Measurements from ENCODE around the gene DDX20.
"Not testable (repeated sequence)": the region's sequence is repeated elsewhere in the genome, so short reads cannot be mapped to it uniquely, and the experiment has no call there.

The DDX20 gene

DNA sequence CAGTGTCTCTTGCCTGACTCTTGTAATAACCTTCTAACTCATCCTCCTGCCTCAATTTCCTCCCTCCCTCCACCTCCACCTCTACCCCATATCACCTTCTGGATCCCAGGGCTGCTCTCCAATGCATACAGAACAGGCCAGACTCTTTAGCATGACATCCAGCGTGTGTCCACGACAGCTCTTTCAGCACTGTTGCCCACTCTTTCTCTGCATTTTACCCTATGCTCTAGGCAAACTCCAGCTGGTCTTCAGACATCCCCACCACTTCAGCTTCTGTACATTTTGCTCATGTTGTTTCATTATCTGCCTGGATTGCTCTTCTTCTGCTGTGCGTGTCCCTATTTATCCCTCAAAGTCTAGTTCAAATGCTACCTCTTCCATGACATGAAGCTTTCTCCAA, 21.3 kb upstream of the DDX20 start:
- no peak for DNase-seq

DNA sequence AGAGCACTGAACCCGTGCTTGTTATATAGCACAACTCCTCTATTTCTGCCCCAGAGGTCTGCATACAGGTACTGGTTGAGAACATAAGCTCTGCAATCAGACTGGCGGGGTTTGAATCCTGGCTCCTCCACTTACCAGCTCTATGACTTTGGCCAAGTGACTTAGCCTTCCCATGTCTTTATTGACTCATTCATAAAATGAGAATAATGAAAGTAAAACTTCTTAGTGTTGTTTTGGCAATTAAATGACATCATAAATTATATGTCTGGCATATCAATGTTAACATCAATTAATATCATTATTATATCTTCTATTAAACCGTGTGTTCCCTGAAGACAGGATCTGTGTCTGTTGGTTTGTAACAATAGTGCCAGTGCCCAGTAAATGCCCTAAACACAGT, 20.8 kb upstream of the DDX20 start:
- no peak for DNase-seq

DNA sequence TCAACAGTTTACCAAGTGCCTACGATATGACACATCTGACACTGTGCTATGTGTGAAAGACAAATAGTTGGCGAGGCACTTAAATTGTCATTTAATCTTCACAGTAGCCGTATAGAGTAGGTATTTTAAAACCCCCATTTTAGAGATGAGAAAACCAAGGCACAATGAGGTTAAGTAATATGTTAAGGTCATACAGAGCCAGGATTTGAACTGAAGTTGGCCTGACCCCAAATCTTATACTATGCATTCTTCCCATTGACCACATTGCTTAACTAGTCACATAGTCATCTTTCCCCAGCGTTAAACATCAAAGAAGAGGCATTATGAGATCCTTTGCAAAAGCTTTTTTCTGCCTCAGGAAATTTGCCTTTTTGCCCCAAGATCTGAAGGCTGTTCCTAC, 20.4 kb upstream of the DDX20 start:
- no peak for DNase-seq

DNA sequence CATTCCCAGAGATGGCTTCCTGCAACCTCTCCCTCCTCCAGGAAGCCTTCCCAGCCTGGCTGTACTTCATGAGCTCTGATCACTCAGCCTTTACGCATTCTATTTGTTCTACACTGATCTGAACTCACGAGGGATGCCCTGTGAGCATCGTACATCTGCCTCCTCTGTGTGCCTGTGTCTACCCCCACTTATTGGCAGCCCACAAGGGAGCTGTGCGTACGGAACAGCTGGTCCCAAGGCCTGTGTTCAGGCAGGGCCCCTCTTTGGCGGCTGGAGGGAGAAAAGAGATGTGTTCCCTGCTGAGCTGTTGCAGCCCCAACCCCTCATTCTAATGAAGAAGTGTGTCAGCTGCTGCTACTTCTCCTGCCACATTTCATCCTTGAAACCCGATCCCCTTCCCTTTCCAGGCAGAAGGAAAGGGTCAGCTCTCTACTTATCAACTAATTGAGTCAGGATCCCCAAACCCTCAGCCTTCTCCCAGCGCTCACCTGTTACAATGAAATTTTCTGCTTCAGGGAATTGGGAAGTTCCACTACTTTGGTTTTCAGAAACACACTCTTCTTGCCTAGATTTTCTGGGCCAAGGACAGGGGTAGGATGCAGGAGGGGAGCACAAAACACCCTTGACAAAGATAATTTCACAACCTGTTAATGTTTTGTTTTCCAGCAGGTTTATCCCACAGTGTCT, 19.7 kb upstream of the DDX20 start:
- no peak for DNase-seq

DNA sequence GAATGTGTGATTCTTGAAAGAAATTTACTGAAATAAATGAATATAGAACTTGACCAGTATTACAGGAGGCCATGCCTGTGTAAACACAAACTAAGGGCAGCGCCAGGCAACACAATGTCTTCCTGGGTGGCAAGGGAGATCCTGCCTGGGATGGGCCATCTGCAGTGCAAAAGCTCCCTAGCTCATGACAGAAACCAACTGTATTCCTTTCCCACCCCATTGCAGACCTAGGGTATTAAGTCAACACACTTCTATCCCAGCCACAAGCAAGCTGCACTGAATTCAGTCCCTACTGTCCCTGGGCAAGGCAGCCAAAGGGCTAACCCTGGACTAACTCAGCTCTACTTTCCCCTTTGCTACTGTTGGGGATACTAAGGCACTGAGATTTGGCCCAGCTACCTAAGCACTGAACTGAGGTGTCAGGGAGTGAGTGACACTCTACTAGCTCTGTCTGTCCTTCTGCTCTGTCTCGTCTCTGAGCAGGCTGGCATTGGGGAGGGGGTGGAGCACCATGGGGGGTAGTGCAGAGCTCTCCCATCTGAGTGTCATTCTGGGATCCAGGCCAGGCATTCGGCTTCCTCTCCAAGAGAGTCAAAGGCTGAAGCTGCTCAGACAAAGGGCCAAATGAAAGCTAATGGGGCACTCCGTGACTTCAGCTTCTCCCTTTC, 19.0 kb upstream of the DDX20 start:
- no peak for DNase-seq

DNA sequence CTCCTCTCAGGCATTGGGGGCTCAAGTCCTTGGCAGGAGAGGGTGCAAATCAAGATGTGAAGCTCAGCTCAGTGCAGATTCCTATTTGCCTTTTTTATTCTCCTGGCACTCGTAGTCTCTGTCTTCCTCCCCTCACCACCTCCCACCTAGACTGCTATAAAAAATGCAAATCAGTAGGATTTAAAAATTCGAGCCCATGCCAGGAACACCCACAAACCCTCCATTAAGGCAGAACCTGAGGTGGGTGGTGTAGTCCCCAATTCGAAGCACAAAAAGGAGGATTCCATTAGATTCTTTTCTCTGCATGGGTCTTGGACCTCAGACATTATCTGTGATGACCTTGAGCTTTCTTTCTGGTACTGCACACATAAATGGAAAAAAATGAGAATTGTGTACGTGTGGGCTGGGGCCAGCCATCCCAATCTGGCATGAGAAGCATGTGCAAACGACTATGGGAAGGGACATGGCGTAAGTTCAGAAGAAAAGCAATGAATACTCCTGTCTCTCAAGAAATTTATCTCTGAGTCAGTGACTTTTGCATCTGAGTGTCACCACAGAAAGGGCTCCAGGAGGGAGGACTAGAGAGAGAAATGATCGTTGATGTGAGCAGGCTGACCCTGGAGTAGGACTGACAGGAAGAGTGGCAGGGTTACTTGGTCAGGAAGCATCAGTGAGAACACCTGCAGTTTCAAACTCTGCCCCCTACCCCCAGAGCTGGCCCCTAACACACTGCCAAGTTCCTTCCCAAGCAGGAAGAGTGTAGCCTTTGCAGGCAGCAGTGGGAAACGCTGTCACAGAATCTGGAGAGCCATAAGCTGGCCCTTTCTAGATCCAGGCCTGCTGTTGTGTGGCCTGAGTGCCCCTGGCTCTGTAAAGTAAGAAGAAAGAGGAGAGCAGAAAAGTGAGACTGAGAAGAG, 18.2 kb upstream of the DDX20 start:
- DNase-seq: no peak

DNA sequence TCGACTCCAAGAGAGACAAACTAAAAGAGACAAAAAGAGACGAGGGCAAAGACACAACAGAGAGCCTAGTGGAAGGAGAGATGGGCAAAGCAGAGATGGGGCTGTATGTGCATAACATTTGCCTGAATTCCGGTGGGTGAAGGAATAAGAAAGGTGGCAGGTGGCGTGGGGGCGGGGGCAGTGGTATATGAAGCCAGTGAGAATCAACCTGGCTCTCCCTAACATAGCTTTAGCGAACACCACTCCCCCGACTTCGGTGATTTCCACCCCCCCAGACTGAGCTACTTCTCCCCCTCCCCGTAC, 17.6 kb upstream of the DDX20 start:
- no peak for DNase-seq

DNA sequence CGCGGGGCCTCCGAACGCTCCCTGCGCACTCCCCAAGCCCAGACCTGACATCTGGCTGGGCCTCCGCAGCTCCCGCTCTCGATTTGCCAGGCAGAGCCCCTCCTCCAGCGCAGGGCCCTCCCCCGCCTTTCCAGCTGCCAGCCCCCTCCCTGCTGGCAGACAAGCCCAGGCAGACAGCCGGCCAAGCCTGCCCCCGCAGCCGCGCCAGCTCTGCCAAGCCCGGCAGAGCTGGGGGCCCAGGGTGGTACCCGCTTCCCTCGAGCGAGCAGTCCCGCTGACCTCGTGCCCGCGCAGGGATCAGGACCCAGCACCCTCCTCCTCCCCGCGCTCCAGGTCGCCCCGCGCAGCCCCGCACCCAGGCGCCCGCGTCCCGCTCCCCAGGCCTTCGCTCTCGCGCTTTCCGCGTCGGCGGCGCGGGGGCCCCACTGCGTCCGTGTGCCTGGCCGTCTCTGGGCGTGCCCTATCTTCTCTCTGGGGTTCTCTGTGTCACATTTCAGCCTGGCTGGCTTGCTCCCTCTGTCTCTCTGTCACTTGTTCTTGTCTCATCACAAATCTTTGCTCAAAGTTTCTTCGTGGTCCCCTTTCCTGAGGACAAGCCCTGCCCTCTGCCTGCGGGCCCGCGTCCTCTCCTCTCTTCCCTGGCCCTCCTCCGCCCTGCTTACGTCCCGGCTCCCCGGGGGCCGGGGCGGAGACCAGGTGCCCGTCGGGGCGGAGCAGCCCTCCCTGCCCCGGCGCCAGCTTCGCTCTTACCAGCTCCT, 17.1 kb upstream of the DDX20 start:
- peak in 1 of 2 donors; percentile 24 for DNase-seq

DNA sequence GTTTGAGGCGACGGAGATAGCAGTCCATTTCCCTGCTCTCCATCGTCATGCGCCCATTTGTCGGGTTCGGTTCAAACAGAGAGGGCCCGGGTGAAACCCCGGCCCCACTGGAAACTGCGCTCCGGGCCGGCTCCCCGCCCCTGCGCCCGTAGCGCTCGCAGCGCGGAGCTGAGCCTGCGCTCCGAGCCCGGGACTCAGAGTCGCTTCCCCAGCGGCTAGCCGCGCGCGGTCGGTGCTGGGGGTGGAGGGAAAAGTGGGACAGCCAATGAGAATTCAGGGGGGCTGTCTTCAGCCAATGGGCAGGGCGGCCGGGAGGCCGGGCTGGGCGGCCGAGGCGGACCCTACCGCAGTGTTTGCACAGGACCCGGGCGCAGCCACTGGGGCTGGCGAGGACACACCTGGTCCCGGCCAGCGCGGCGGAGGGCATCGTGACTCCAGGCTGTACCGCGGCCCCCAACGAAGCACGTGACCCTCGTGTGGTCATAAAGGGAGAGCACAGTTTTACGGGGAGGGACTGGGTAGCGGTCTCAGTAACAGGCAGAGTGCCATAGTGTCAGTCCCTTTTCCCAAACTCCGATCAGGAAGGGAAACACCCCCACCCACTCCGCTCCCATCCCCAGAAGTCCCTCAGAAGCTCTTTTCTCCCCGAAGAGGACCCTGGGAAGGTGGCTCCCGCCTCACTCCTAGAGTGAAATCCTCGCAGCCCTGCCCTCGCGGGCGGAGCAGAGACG, 16.3 kb upstream of the DDX20 start, which contains the start of gene INKA2:
INKA2 (minus strand) TSS at position 202 of the 731 bp plus-strand sequence; CDS start at position 49, 153 bp downstream.
- peak; percentile 74 to 75 for DNase-seq

DNA sequence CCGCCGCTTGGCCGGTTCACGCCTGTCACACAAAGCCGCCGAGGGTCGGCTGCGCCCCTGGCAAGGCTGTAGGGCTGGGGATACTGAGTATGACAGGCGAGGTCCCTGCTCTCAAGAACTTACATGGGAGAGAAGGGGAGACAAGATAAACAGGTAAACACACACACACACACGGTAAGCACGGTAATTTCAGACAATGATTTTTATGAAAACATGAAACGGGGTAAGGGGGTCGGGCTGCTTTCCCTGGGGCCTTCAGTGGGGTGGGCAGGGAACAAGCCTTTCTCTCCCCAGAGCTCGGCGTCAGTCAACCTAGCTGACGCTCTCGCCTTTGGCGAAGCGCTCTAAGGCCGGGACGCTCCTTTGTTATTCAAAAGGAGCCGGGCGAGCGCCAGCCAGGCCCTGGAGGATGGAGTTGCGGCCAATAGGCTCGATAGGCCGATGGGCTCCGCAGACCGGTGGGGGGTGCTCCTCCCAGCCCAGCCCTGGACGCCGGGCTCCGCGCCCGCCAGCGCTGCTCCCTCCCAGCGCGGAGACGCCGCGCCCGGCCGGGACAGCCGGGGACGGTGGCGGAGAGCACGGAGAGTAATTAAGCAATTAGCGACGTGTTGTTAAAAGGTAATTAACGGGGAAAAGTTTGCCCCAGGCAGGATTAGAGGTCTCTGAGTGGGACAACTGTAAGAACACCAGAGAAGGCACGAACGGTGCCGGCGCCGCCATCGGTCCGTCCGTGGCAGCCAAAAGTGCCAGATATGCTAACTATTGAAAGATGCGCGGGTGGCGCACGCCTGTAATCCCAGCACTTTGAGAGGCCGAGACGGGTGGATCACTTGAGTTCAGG, 15.6 kb upstream of the DDX20 start:
- no peak for DNase-seq

DNA sequence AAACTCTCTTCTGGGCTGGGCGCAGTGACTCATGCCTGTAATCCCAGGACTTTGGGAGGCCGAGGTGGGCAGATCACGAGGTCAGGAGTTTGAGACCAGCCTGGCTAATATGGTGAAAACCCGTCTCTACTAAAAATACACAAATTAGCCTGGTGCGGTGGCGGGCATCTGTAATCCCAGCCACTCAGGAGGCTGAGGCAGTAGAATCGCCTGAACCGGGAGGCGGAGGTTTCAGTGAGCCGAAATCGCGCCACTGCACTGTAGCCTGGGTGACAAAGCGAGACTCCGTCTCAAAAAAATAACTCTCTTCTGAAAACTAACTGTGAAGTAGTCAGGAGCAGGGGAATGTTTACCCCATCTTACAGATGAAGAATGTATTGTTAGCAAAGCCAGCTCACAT, 13.4 kb upstream of the DDX20 start:
- DNase-seq: not testable (repeated sequence)

DNA sequence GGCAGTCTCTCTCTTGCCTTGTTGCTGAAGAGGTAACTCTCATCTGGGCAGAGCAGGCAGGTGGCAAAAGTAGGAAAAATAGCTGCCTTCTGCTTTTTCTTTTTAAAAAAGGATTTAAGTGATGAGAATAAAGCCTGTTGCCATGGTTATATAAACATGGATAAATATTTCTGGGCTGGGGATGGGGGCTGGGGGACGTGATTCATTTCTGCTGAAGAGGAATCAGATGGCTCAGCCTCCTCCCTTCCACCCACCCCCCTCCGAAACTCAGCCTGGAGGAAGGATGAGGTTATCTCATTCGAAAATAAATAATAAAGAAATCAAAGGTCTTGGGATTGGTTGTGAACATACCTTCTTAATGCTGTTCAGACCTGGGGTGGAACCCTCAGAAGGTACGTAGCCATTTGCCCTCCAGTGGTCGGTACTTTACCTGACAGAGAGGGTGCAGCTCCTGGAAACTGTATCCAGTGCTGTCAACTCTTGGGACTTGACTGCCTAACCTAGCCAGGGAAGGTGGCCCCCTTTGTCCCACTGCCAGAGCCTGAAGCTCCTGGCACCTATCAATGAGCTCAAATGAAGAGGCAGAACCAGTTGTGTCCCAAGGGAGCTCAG, 12.7 kb upstream of the DDX20 start:
- no peak for DNase-seq

DNA sequence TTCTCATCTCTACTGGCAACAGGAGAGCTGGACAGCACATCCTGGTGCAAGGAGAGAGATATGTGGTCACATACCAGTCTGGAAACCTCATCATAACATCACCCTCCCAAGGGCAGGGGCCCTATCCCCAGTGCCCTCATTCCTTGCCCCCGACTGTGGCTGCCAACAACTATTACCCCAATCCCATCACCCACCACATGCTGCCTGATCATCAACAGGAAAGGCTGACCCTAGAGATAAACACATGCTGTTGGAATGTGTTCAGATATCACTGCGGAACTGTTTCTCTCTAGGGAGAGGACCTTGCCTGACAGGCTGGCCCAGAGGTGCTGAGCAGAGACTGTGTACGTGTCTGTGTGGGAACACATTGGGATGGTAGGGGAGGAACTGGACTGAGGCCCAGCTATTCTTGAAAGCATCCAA, 12.0 kb upstream of the DDX20 start:
- no peak for DNase-seq

DNA sequence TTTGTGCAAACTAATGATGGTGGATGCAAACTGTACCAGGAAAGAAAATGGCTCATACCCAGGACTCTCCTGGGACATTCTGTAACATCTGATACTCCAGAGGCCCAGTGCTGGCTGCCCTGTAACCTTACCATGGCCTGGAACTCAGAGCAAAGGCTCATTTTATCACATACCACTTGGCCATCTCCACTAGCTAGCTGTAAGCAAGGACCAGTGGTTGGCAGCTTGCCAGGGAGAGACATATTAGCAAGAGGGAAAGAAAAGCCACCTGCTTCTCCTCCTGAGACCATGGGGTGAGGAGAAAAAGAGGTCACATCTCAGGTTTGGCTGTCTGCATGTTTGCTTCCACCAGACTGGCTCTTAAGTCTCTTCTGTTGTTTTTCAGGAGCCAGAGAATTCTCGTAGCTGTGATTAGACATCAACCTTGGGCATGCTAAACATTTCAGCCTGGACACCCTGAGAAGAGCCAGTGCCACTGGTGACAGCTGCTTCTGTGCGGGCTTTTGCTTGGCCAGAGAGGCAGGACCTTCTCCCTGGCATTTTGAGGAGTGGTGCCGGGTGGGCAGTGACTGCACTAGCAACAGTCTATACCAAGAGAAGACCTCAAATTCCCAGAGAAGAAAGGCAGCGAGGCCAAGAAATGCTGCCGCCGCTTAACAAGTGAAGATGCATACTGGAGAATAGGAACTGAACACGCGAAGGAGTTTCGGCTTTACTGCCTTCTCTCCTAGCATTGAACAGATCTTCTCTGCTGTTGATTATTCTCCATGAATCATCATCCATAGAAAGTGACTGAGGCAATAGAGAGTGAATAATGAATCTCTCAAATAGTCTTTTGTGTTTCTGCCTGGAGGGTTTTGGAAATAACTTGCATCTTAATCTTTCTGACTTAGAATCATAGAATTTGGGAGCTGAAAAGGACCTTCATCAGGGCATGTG, 9.8 kb upstream of the DDX20 start:
- no peak for DNase-seq

DNA sequence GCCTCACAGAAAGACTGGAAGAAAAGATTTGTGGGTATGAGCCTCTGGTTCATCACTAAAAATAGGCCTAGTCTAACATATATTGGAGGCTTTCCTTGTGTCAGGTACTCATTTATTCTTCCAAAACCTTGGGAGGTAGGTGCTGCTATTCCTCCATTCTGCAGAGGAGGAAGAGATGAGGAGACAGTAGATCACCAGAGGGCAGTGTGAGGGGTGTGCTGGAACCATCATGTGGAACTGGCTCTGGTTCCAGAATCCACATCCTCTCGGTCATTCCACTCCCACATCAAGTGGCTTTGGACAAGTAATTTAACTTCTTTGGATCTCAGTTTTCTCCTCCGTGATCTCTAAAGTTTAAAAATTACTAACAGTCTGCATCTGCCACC, 9.1 kb upstream of the DDX20 start:
- no peak for DNase-seq

DNA sequence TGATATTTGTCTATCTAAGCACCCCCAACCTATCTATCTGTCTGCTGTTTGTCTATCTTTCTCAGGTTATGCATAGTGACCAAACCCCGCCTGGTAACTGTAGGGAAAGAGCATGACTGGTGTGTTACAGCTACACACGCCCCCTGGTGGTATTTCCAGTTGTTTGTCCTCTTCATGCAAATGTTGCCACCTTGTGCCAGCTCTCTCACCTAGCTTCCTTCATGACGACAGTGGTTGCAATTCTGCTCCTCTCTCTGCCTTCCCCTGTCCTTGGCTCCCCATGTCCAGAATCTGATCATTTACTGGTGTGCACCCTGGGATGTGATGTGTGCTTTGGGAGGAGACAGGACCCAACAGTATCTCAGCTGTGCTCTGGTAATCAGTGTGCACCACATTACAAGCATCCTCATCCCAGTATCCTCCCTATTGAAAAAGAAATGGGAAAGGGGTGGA, 8.4 kb upstream of the DDX20 start:
- DNase-seq: peak; percentile 68

DNA sequence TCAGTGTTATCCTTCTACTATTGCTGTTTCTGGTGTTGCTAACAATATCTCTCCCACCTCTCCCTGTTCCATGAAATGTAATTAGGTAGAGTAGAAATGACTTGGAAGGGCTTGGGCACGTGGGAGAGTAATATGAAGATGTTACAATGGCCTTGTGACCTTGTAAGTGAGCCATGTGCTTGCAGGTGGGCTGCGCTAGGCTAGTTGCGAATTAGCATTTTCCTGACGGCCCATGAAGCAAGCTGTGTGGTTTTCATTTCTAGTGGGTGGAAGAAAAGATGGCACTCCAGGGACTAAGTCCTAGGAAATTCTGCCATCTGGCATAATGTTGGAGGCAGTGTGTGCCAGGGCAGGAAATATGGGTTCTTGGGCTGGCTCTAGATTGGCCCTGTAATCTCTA, 7.8 kb upstream of the DDX20 start:
- no peak for DNase-seq

DNA sequence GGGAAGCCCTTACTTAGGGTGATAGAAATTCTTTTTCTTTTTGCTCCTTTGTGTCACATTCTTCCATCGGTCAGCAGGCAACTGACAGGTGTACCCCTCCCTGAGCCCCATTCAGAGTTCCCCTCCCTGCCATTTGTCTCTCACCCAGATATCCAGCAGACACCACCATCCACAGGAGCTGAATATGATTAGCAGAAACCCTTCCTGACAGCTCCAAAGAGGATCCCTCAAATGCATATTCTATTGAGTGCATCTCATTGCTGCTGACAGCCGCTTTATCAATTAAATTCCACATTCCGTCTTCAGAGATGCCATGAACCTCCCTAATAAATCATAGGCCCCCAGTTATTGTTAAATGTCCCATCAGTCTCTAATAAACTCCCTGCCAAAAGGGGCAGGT, 6.1 kb upstream of the DDX20 start:
- DNase-seq: no peak

DNA sequence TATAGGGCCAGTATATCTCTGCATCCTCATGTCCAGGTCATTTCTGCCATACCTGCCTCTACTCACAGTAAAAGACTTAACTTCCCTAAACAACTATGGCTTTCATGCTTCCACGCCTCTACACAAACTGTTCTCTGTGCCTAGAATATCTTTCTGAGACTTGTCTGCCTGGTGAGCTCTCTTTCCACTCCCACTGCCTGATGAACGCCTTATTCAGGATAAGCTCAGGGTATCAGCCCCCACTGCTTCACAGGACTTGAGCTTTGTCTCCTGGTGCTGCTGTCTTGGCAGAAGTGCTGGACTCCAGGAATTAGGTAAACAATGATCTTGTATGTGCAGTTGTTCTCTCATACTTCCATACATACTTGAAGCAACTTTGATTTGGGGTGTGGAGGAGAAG, 4.8 kb upstream of the DDX20 start:
- DNase-seq: no peak

All from stimulated activated CD4-positive, alpha-beta T cell treated with anti-CD3 and anti-CD28 coated beads, Interleukin-2, amount 100 ng/mL, for 48 hours (primary cell).